ENCODE measurements around the gene SIRT4. TPM values are rescaled to one million over a fixed set of nuclear protein-coding genes. Genes with fewer than 3 reads are reported as not detected.
"Not testable (repeated sequence)": the region's sequence is repeated elsewhere in the genome, so short reads cannot be mapped to it uniquely, and the experiment has no call there.

The SIRT4 gene
- total and polyA plus RNA-seq, 2 of the 13 experiments (the other 11 are each of a cell fraction or from before 2014, with no cell fraction given): 3.4 to 5.8 TPM

DNA sequence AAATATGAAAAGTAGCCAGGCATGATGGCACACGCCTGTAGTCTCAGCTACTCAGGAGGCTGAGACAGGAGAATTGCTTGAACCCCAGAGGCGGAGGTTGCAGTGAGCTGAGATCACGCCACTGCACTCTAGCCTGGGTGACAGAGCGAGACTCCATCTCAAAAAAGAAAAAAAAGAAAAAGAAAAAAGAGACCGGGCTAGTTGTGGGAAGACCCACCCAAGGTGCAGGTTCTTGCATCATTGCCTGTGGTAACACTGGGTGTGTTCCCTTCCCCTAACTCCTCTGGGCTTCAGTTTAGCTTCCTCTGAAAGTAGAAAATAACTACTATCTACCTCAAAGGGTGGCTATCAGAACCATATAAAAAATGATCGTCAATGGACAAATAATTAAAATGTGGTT lies 48.8 kb upstream of the SIRT4 start:
- in situ Hi-C loops (cut with HindIII; ENCODE audit: extremely low pct_ligation_motif_present, low pct_unique_long_range_greater_than_20kb); H3K9me3 ChIP-seq (ENCODE audit: low read length); H3K27me3 ChIP-seq (ENCODE audit: control insufficient read depth in 1 of 2, insufficient read depth in 2 of 2, low read length in 2 of 2); H3K36me3 ChIP-seq (replicated peaks in 1 of 2; ENCODE audit: control insufficient read depth in 1 of 2, insufficient read depth in 2 of 2, low read length in 2 of 2); intact Hi-C loops (cut with micrococcal nuclease; ENCODE audit: unreplicated experiment); H3K9ac ChIP-seq (ENCODE audit: insufficient read depth, low read depth, low read length); DNase-seq (ENCODE audit: low spot score); ATAC-seq; POLR2A ChIA-PET; H3K4me2 ChIP-seq (ENCODE audit: low read depth, low read length); H2AFZ ChIP-seq (ENCODE audit: low read length); BruUV-seq (replicated peaks); H4K20me1 ChIP-seq (ENCODE audit: insufficient read depth, low read length); H3K4me3 ChIP-seq (replicated peaks in 1 of 3; ENCODE audit: insufficient read depth in 1 of 3, low read depth in 2 of 3, low read length in 3 of 3); H3K27ac ChIP-seq (ENCODE audit: extremely low read length, insufficient read depth, low read length); CTCF ChIA-PET (ENCODE audit: low intra/inter-chr PET ratio, low total read pairs); FAIRE-seq: not testable (repeated sequence)
- Histone ChIP-seq H3K4me1 (ENCODE audit: insufficient read depth, low read length) (peaks cover 32% of the 10 kb centered on the region), H3K79me2 (ENCODE audit: insufficient read depth, low read length) (peaks cover 43% of the 10 kb centered on the region)
- whole genome bisulfite sequencing (ENCODE audit: low lambda C conversion rate): 94% methylated on average over 6 of the region's 6 CpGs

DNA sequence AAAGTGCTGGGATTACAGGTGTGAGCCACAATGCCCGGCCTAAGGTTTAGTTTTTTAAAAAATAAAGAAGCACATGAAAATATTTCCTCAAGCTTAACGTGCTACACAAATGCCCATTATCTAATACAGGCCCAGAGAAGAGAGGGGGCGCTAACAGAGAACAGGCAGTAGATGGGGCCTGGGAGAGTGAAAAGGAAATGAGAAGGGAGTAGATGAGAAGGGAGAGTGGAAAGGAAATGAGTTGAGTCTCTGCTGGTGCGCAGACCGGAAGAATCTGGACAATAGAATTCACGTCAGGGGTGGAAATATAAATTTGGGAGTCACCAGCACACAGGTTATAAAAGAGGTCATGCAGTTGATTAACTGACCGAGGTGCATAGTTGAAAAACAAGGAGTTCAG lies 47.3 kb upstream of the SIRT4 start:
- Histone ChIP-seq H2AFZ (ENCODE audit: low read length) (no peak overlapping the region), H3K4me3 (replicated peaks in 1 of 3; ENCODE audit: insufficient read depth in 1 of 3, low read depth in 2 of 3, low read length in 3 of 3) (no peak overlapping the region), H3K27ac (ENCODE audit: extremely low read length, insufficient read depth, low read length) (no peak overlapping the region), H3K9ac (ENCODE audit: insufficient read depth, low read depth, low read length) (no peak overlapping the region), H4K20me1 (ENCODE audit: insufficient read depth, low read length) (peaks cover 1% of the 10 kb centered on the region; the same call in 1 of the 2 replicates), H3K9me3 (ENCODE audit: low read length) (no peaks in the 10 kb centered on the region), H3K27me3 (ENCODE audit: control insufficient read depth in 1 of 2, insufficient read depth in 2 of 2, low read length in 2 of 2) (no peaks in the 10 kb centered on the region), H3K4me2 (ENCODE audit: low read depth, low read length) (no peak overlapping the region), H3K4me1 (ENCODE audit: insufficient read depth, low read length) (peaks cover 42% of the 10 kb centered on the region), H3K36me3 (replicated peaks in 1 of 2; ENCODE audit: control insufficient read depth in 1 of 2, insufficient read depth in 2 of 2, low read length in 2 of 2) (peaks cover 0 to 2% of the 10 kb centered on the region in 2 experiments; a peak in 1 of 5 replicates), H3K79me2 (ENCODE audit: insufficient read depth, low read length) (peaks cover 39% of the 10 kb centered on the region)
- ChIA-PET CTCF (ENCODE audit: low intra/inter-chr PET ratio, low total read pairs) (no interaction called here), POLR2A (interaction anchor here (1.3 to 3.6 kb wide), 2 partner anchors 25 to 54 kb away, joined by 3 to 22 read pairs; partner anchors contain the start of gene RPLP0)
- TF ChIP-seq ZKSCAN5 (CRISPR knock-in tag; IDR thresholded peaks at IDR 0.05) (peak; percentile 39; the same call in 1 of the 2 replicates), RAD51 (IDR thresholded peaks at IDR 0.05; ENCODE audit: borderline replicate concordance) (no peak)
- 96% methylated on average over 7 of the region's 7 CpGs for WGBS (ENCODE audit: low lambda C conversion rate)
- FAIRE-seq: no peak
- ATAC-seq: no peak
- no TSS peak for BruUV-seq (replicated peaks)
- intact Hi-C loops (cut with micrococcal nuclease; ENCODE audit: unreplicated experiment) (no loop called here), in situ Hi-C loops (cut with HindIII; ENCODE audit: extremely low pct_ligation_motif_present, low pct_unique_long_range_greater_than_20kb) (no loop called here)
- DNase-seq (ENCODE audit: low spot score): no peak

Data from HepG2 (cell line).